ENCODE results near the gene TMC7. TPM values are rescaled to one million over a fixed set of nuclear protein-coding genes. Genes with fewer than 3 reads are reported as not detected.
A peak's percentile ranks its signal among the peaks of the same experiment; 100 is the strongest.

The TMC7 gene
- total and polyA plus RNA-seq, 2 of the 13 experiments (the other 11 are each of a cell fraction or from before 2014, with no cell fraction given), result 1.2 to 5.1 TPM

- TF ChIP-seq ZNF121 (CRISPR knock-in tag; IDR thresholded peaks at IDR 0.05), result peak; percentile 93
- no peak for TF ChIP-seq ATM (IDR thresholded peaks at IDR 0.05; ENCODE audit: borderline replicate concordance)
These were observed 111.0 kb downstream of the TMC7 start (continued) for GRCh38 chr16:19094542-19095365.

GRCh38 chr16:19095654-19096053, 111.9 kb downstream of the TMC7 start:
- no peak for DNase-seq (ENCODE audit: low spot score)

DNA sequence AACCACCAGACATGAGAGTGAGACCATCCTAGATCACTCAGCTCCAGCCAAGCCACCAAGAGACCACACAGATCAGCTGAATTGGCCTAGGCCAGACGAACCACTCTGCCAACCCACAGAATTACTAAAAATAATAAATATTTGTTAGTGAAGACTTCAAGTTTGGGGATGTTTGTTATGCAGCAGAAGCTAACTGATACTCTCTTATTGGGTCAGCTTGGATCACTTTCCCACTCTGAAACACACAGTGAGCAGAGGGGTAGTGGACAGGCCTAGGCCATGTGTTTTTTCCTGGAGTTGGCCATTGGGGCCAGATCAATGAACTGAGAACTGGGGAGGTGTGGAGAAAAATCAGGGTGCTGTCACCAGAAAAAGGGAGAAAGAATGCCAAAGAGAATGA, 114.4 kb downstream of the TMC7 start:
- Histone ChIP-seq H3K27me3 (ENCODE audit: control insufficient read depth in 1 of 2, insufficient read depth in 2 of 2, low read length in 2 of 2) (peaks cover 2 to 7% of the 10 kb centered on the region in 2 experiments; a peak in 2 of 5 replicates), H3K27ac (ENCODE audit: extremely low read length, insufficient read depth, low read length) (no peak overlapping the region), H3K4me2 (ENCODE audit: low read depth, low read length) (no peak overlapping the region), H4K20me1 (ENCODE audit: insufficient read depth, low read length) (no peaks in the 10 kb centered on the region), H3K79me2 (ENCODE audit: insufficient read depth, low read length) (no peaks in the 10 kb centered on the region), H2AFZ (ENCODE audit: low read length) (no peak overlapping the region), H3K4me1 (ENCODE audit: insufficient read depth, low read length) (peaks cover 26% of the 10 kb centered on the region), H3K4me3 (replicated peaks in 1 of 3; ENCODE audit: insufficient read depth in 1 of 3, low read depth in 2 of 3, low read length in 3 of 3) (no peak overlapping the region), H3K36me3 (replicated peaks in 1 of 2; ENCODE audit: control insufficient read depth in 1 of 2, insufficient read depth in 2 of 2, low read length in 2 of 2) (no peaks in the 10 kb centered on the region), H3K9me3 (ENCODE audit: low read length) (no peaks in the 10 kb centered on the region), H3K9ac (ENCODE audit: insufficient read depth, low read depth, low read length) (no peak overlapping the region)
- in situ Hi-C loops (cut with HindIII; ENCODE audit: extremely low pct_ligation_motif_present, low pct_unique_long_range_greater_than_20kb), result no loop called here
- POLR2A ChIA-PET, result no interaction called here
- DNase-seq (ENCODE audit: low spot score) (no peak), ATAC-seq (no peak), FAIRE-seq (no peak)
- intact Hi-C loops (cut with micrococcal nuclease; ENCODE audit: unreplicated experiment), result no loop called here
- CTCF ChIA-PET (ENCODE audit: low intra/inter-chr PET ratio, low total read pairs), result no interaction called here
- TF ChIP-seq RBAK (CRISPR knock-in tag; IDR thresholded peaks at IDR 0.05) (peak; percentile 97), CHD4 (IDR thresholded peaks at IDR 0.05; ENCODE audit: borderline replicate concordance, low read length) (peak; percentile 54; the same call in 1 of the 2 replicates), ZNF687 (CRISPR knock-in tag; IDR thresholded peaks at IDR 0.05) (no peak), PTBP1 (IDR thresholded peaks at IDR 0.05; ENCODE audit: low read depth, low read length, poor library complexity, severe bottlenecking) (no peak), ZNF12 (CRISPR knock-in tag; IDR thresholded peaks at IDR 0.05) (peak; percentile 99)
- WGBS (ENCODE audit: low lambda C conversion rate), result 5% methylated on average over 1 of the region's 1 CpG
- BruUV-seq (replicated peaks), result no TSS peak

More at GRCh38 chr16:19095654-19096053, 111.9 kb downstream of the TMC7 start:
- H3K9ac ChIP-seq (ENCODE audit: insufficient read depth, low read depth, low read length), result no peak overlapping the region
- H3K4me1 ChIP-seq (ENCODE audit: insufficient read depth, low read length), result peaks cover 40% of the 10 kb centered on the region
- no peak overlapping the region for H3K4me2 ChIP-seq (ENCODE audit: low read depth, low read length)
- no peaks in the 10 kb centered on the region for H3K27me3 ChIP-seq (ENCODE audit: control insufficient read depth in 1 of 2, insufficient read depth in 2 of 2, low read length in 2 of 2)
- FAIRE-seq (no peak), ATAC-seq (no peak)
- H3K4me3 ChIP-seq (replicated peaks in 1 of 3; ENCODE audit: insufficient read depth in 1 of 3, low read depth in 2 of 3, low read length in 3 of 3), result no peak overlapping the region
- H4K20me1 ChIP-seq (ENCODE audit: insufficient read depth, low read length), result no peaks in the 10 kb centered on the region
- CTCF ChIA-PET (ENCODE audit: low intra/inter-chr PET ratio, low total read pairs), result interaction anchor here (1.3 kb wide), 1 partner anchor 9 kb away, joined by 5 read pairs; no protein-coding TSS in a partner anchor
- in situ Hi-C loops (cut with HindIII; ENCODE audit: extremely low pct_ligation_motif_present, low pct_unique_long_range_greater_than_20kb) (no loop called here), intact Hi-C loops (cut with micrococcal nuclease; ENCODE audit: unreplicated experiment) (no loop called here)
- WGBS (ENCODE audit: low lambda C conversion rate), result 63% methylated on average over 5 of the region's 5 CpGs
- no peaks in the 10 kb centered on the region for H3K36me3 ChIP-seq (replicated peaks in 1 of 2; ENCODE audit: control insufficient read depth in 1 of 2, insufficient read depth in 2 of 2, low read length in 2 of 2)
- POLR2A ChIA-PET, result interaction anchor here (0.7 to 4.9 kb wide), 9 partner anchors 9 to 460 kb away, joined by 3 to 239 read pairs (median 10); partner anchors contain the start of genes ARL6IP1, COQ7, ITPRIPL2 and RPS15A
- no peaks in the 10 kb centered on the region for H3K79me2 ChIP-seq (ENCODE audit: insufficient read depth, low read length)
- no peak overlapping the region for H3K27ac ChIP-seq (ENCODE audit: extremely low read length, insufficient read depth, low read length)
- no TSS peak for BruUV-seq (replicated peaks)
- H2AFZ ChIP-seq (ENCODE audit: low read length), result no peak overlapping the region
- TF ChIP-seq FOSL2 (CRISPR knock-in tag; IDR thresholded peaks at IDR 0.05), result 0 out of 2 replicates have a peak, but pooled peaks have one; percentile 46
- 0 out of 2 replicates have a peak, but pooled peaks have one; percentile 18 for TF ChIP-seq ZMYM2 (CRISPR knock-in tag; IDR thresholded peaks at IDR 0.05)
- TF ChIP-seq ZNF563 (CRISPR knock-in tag; IDR thresholded peaks at IDR 0.05), result no peak
- TF ChIP-seq TP53 (CRISPR knock-in tag; conservative IDR thresholded peaks at IDR 0.05), result 0 out of 2 replicates have a peak, but pooled peaks have one; percentile 32
- H3K9me3 ChIP-seq (ENCODE audit: low read length), result 0 out of 2 replicates have a peak, but pooled peaks cover 4% of the 10 kb centered on the region
